HG03571 (cell line): ENCODE results near the gene ANKRD34C.
A peak's percentile ranks its signal among the peaks of the same experiment; 100 is the strongest.

ENCODE experiments used
- ATAC-seq: cut with Tn5 transposase; IDR thresholded peaks from one replicate; pipeline ENCODE4 v1.9.1; 2021; ENCODE audit not compliant: unreplicated experiment

Gene ANKRD34C

DNA sequence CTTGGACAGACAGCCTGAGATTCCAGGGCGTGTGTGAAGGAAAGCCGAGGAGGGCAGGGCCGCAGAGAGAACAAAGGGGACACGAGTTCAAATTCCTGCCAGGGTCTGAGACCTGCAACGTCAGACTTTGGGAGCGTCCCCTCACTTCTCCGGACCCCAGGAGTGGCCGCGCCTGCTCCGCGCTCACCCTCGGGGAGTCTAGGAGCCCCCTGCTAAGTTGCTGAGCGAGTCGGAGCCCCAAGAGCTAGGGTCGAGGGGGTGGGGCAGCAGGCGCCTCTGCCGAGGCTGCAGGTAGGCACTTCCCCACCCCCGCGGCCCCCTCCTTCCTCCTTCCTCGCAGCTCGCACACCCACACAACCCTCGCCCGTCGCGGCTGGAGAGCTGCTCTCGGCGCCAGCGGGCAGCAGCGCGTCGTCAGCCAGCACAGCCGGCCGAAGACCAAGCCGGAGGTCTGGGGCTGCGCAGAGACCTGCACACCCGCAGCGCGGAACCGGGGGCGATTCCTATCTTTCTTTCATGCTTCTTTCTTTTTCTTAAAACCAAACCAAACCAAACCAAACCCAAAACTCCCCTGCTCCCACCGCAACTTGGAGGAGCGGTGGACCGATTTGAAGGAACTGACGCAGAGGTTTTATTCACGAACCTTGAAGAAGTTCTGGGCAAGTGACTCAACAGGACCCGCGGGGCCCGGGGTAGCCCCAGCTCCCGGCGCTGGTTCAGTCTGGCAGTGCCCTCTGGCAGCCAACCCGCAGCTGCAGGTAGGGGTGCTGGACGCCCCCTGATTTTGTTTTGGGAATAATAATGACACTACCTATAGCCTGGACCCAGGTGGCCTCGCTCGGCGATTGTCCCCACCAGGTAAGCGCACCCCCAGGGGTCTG lies at the start of gene ANKRD34C:
ANKRD34C (plus strand) TSS at position 352 of the 881 bp plus-strand sequence. CDS start 10,563 bp downstream, outside the sequence.
- no peak for ATAC-seq

DNA sequence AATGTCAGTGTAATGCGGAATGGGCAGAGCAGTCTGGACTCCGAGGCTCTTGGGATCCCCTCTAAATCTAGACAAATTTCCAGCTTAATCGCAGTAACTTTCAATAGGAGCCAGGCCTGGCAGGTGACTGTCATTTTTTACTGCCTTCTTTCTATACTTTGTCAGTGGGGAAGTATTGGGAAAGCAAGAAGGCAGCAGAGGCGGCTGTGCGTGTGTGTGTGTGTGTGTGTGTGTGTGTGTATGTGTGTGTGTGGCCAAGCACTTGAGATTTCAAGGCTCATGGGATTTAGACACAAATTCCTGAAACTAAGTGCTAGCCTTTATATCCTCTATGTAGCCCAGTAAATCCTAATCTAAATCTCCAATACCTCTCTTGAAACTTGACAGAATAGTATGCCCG lies 49.3 kb upstream of the ANKRD34C start:
- ATAC-seq: no peak

GRCh38 chr15:79240036-79240435 lies 42.5 kb upstream of the ANKRD34C start:
- no peak for ATAC-seq

GRCh38 chr15:79243723-79244122 lies 38.8 kb upstream of the ANKRD34C start:
- ATAC-seq: no peak

DNA sequence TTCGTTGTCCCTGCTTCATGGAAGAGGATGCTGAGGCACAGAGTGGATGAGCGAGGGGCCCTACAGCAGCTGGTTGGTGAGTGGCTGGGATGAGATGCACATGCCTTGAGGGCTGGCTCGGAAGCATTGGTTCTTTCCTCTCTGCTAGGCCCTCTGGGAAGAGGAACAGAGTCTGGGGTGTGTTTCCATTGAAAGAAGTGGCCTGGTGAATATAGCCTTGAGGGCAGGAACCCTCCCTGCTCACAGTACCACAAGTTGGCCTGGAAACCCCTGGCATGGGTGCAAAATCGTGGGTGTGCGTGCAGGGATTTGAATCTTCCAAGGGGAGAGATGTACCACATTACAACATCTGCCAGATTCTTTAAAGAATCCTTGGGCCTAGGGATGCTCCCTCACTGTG lies 37.6 kb upstream of the ANKRD34C start:
- ATAC-seq: no peak

GRCh38 chr15:79248183-79248582 lies 34.3 kb upstream of the ANKRD34C start:
- ATAC-seq: no peak

- no peak for ATAC-seq
These were observed 25.1 kb upstream of the ANKRD34C start for GRCh38 chr15:79257454-79257853.

DNA sequence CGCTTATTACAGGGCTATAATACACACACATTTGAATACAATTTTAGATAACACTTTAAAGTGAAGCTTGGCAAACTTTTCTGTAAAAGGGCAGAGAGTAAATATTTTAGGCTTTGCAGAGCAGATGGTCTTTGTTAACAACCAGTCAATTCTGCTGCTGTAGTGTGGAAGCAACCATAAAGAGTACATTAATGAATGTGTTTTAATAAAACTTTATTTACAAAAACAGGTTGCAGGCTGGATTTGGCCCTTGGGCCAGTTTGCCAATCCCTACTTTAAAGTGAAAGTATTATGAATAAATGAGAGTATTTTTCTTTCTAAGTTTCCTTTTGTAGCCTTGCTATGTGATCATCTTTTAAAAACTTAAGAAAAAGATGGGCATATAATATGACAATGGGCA lies 20.7 kb upstream of the ANKRD34C start:
- ATAC-seq: no peak

DNA sequence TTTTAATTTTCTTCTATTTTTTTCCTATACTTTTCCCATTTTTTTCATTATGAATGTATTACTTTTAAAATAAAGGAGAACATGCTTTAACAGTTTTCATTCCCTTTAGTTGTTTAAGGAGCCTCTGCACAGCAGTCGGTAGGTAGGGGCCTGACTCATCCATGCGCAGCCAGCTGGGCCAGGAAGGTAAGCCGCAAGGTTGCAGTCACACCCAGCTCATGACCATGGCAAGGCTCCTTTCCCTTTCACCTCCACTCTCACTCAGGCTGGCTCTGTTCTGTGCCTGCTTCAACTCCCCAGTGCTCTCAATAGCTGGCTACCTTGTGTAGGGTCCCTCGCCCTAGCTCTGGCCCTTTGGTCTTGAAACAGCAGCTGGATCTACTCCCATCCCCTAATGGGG lies 17.4 kb upstream of the ANKRD34C start:
- no peak for ATAC-seq

- ATAC-seq: no peak
These were observed 16.4 kb upstream of the ANKRD34C start for GRCh38 chr15:79265987-79266579.

DNA sequence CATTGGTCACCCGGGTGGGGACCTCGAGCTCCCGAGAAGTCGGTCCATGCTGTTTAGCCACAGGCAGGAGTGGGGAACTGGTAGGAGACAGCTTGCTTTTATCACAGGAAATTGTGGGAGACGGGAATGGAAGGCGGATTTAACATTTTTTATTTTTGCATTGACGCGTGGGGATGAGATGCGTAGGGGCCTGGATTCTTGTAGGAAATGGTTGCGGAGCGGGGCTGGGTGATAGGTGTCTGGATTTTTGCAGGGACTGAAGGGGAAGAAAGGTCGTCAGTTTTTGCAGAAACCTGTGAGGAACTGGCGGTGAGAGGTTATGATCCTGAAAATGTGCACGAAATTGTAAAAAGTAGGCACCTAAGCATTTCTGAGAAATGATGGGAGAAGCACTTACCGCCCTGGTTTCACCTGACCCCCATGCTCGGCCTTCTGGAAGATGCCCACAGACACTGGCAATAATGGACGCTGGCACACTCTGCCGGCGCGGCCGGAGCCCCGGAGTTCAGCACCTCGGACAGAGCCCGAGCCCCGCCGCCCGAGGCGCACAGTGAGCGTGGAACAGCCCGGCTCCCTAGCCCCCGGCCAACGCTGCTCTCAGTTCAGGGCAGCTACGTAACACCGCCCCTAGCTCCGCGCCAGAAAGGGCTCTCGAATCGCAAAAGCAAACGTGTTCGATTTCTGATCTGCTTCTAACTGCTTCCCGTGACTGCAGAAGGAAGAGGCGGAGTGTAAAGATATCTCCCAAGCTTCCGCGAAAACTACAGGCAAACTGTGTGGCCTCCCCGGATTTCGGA lies 928 bp downstream of the ANKRD34C start:
- ATAC-seq: no peak

DNA sequence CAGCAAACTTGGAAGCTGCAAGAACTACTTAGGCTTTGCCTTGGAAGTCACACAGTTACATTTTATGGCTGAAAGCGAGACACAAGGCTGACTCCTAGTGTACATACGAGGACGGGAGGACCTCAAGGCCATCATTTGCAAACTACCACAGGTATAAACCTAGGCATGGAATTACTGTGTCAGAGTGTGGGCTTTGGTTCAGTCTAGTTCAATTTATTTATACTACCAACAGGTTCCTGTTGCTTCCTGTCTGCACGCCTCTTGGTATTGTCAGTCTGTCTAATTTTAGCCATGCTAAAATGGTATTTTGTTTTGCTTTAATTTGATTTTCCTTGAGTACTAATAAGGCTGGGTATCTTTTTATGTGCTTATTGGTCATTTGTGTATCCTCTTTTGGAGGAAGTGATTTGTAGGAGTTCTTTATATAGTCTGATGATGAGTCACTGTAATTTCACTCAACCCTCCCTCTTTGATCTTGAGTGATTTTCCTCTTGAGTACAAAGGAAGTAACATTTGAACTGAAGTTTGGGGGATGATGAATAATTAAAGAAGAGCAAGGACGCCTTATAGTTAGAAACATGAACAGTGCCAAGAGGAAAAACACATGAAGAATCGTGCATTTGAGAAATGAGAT lies 8.2 kb downstream of the ANKRD34C start:
- ATAC-seq: no peak

- ATAC-seq: no peak
These were observed 9.5 kb downstream of the ANKRD34C start for GRCh38 chr15:79292011-79292410.

- no peak for ATAC-seq
These were observed 11.6 kb downstream of the ANKRD34C start for GRCh38 chr15:79294075-79294474.

GRCh38 chr15:79296583-79296982 lies 14.1 kb downstream of the ANKRD34C start:
- no peak for ATAC-seq

DNA sequence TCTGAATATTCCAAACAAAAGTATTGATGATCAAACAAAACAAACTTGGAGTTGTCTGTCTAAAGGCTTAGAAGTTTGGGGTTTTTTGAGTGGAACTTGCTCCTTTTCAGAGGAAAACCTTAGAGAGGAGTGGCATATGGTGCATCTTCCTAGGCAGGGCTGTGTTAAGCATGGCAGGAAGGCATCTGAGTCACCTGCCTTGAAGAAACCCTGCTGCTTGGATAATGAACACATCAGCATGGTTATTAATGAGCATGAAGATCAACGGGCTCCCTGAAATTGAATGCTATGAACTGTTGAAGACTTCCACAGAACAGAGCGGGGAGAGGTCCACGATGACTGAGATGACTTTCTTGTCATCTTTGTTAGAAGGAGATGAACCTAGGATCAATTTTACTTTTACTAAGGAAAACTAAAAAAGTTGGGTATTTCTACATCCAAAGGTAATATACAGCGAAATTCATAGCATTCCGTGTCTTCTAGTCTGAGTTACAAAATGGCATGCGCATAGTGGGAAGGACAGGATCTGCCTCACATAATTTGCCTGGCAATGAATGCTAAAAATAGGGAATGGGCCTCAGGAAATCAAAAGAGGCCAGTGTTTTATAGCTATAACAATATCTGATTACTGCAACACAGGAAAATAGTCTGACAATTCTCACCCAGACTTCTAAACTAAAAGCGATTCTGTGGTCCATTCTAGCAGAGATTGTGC lies 16.8 kb downstream of the ANKRD34C start:
- ATAC-seq: no peak

- no peak for ATAC-seq
These were observed 17.3 kb downstream of the ANKRD34C start for GRCh38 chr15:79299841-79300235.

DNA sequence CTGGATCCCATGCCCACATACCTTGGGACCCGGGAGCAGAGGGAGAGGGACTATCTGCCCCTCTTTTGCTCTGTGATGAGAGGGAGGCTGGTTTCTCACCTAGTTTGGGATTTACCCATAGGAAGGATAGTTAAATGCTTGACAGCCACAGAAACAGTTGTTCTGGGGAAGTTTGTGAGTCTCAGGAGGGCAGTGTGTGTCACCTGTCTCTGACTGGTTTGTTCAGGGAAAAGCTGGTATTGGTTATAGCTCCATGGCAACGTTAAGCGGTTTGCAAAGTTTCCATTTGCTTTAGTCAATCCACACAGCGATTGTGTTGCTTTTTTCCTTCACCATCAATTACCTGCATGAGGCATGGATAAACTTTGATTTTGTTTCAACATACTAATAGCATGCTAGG lies 24.7 kb downstream of the ANKRD34C start:
- ATAC-seq: no peak

- ATAC-seq: no peak
These were observed 26.4 kb downstream of the ANKRD34C start for GRCh38 chr15:79308874-79309273.

DNA sequence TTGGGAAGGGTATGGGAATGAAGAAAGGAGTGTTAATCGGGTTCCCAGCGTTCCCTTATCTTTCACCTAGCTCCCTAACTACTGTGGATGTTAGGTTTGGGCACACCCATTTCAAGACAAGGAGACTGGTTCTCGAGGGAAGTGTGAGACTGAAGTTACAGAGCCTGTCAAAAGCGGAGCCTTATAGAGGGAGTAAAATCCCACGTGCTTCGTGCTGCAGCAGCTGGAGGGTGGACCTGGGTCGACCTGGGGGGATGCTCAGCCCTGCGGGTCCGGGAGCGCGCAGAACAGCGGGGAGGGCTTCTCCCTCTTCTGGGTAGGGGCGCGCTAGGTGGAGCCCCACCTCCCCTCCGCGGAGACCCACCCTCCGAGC lies 28.1 kb downstream of the ANKRD34C start:
- peak; percentile 33 for ATAC-seq
